Muscle of arm (tissue), 14 donors: ENCODE measurements around the gene TCEAL6. TPM values are rescaled to one million over a fixed set of nuclear protein-coding genes. Genes with fewer than 3 reads are reported as not detected.
A peak's percentile ranks its signal among the peaks of the same experiment; 100 is the strongest.
"Not testable (repeated sequence)": the region's sequence is repeated elsewhere in the genome, so short reads cannot be mapped to it uniquely, and the experiment has no call there.

Experiments used
- DNase-seq: peaks from one replicate; pipeline ENCODE4 v3.0.0-alpha.2; 2013
- long read RNA-seq, 11 donors: transcript quantifications; one replicate each; lab custom pipeline, GENCODE V29; 2026
- polyA plus RNA-seq, 12 donors: library from polyadenylated mRNA; unstranded; fragments of 120-200 nt; gene quantifications; one replicate each; pipeline ENCODE4 v1.2.1, GENCODE V29; 2013; ENCODE audit not compliant: insufficient read length in 12 of 12

Gene TCEAL6
- under 1 TPM in 1 of 12 donors, not detected in 11; 0.30 TPM for polyA plus RNA-seq
- long read RNA-seq, donor 1, partial matches to known transcripts = 0 of 2 reads
- long read RNA-seq, donor 1, other reads (novel, unspliced or antisense) = 0 of 2 reads
- long read RNA-seq, donor 2 = 0 reads
- long read RNA-seq, donor 3 = 0 reads
- long read RNA-seq, donor 4 = 0 reads
- long read RNA-seq, donor 5 = 0 reads
- long read RNA-seq, donor 6 = 0 reads
- long read RNA-seq, donor 7 = 0 reads
- long read RNA-seq, donor 8 = 0 reads
- long read RNA-seq, donor 9 = 0 reads
- long read RNA-seq, donor 10 = 0 reads
- long read RNA-seq, donor 11 = 0 reads

DNA sequence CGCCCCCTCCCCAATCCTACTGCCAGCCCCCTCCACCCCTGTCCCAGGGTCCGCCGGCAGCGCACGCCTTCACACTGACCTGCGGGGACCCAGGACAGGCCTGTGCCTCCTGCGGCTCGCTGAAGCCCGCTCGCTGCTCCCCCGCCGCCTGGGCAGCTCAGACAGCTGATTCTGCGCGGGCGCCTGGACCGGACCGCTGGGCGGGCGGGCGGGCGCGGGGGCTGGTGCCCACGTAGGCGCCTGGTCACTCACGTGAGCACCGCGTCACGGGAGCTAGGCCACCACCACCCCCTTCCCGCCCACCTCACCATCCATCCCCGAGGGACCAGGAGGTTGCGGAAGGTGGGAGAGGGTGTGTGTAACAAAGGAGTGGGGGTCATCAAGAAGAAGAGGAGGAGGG lies at the start of gene TCEAL6:
TCEAL6 (minus strand) TSS at position 208 of the 400 bp plus-strand sequence.
- DNase-seq = not testable (repeated sequence)

DNA sequence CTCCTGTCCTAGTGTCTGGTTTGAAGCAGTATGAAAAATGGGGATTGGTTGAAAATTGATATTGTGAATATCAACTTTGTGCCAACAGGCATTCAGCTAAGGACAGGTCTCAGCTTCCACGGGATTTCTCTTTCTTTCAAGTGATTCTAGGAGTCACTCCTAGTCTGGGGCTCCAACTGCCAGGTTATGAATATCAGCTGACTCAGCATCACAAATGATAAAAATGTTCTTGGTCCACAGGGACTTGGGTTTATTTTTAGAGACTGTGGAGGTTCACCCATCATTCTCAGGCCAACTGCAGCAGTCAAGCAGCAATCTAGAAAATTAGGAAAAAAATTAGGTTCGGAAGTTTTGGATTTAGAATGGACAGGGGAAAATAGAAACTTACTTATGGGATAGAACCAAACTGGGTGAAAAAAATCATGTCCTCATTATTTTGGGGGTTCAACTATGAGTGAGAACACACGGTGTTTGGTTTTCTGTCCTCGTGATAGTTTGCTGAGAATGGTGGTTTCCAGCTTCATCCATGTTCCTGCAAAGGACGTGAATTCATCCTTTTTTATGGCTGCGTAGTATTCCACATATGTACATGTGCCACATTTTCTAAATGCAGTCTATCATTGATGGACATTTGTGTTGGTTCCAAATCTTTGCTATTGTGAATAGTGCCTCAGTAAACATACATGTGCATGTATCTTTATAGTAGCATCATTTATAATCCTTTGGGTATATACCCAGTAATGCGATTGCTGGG lies 43.9 kb upstream of the TCEAL6 start:
- no peak for DNase-seq

DNA sequence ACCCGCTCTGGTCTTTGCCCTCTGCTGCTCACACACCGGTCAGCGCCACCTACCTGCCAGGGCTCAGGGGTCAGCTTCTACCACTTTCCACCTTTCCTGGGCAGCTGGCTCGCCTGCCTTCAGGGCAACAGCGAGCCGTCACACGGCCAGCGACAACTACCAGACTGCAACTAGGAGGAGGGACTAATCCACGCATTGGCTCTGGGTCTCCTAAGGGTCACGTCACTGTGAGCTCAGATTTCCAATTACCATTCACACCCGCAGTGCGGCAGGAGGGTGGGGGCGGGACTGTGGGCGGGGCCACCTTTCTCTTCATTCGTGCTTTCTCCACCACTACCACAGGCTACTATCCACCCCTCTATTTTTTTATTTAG lies 13.5 kb upstream of the TCEAL6 start, which contains the start of gene BEX5:
BEX5 (minus strand) TSS at position 172 of the 374 bp plus-strand sequence. CDS start 1,712 bp downstream, outside the sequence.
- DNase-seq = peak; percentile 2

DNA sequence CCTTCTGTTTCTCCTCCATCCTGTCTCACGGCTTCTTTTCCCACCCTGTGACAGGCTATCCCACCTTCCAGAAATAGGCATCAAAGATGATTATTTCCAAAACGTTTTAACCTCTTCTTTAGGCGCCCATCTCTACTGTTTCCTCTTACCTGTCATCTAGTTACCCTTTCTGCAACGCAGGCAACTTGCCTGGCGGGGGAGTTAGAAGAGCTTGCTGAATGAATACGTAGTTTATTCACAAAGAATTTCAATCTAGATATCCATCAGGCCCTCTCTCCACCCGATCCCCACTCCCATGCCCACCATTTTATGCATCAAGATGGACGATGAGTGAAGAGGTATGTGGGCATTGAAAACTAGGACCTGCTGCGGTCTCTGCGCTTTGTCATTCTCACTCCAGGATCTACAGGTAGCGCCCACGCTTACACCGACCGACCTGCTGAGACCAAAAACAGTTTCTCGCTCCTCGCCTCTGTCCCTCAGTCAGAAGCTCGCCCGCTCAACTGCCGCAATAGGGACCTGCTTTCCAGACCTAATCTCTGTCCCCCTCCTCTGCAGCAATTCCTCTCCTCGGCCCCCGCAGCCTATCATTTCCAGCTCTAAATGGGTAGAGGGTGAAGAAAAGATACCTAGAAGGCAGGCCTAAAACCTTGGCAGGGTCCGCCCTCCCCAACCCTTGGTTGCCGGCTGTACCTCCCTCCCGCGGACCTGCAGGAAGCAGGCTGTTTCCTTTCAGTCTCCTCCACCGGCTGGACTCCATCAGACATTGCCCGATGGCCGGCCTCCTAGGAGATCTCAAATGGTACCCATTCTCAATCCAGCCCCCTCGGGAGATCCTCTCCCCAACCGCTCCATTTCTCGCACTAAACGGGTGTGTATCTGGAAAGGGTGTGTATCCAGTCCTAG lies 12.9 kb upstream of the TCEAL6 start:
- DNase-seq = no peak

DNA sequence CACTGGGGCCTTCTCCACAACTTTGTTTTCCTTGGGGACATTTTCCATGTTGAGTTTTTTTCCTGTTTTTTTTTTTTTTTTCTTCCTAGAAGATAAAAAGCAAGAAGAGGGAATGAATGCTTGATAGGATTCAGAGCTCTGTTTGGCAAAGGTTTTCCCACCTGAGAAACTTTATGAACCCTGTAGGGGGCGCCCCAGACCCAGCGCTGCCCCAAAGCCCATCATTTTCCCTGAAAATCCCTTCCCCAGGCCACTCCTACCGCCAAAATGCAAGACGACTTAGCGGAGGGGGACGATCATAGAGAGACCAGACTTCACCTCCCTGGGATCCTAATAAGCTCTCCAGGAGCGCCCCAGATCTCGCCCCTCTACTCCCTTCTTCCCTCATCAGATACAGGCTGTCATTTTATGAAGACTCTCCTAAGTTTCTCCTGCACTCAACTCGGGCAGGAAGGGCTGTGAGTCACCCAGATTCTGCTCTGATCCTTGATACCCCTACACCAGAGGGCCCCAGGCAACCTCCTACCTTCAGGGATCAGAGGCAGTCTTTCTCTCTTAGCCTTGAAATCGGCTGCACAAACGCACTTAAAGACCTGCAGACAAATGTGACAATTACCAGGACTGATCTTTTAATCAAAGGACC lies 12.1 kb upstream of the TCEAL6 start:
- DNase-seq = no peak

DNA sequence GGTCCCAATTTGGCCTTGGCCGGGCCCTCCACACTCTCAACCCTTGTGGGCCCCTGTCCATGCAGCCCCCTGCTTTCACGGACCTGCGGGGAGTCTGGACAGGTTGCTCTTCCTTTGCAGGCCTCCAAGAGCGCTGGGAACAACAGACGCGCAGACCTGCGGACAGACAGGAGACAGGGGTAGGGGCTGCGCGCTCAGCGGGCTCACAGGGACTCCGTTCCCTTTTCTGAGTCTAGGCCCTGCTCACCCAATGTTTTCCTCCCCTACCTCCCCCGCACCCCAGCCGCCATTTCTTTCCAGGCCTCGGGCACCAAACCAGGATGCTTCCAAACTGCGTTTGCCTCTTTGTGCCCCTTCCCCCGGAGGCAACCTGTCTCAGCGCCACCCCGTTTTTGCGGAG lies 650 bp downstream of the TCEAL6 start:
- DNase-seq = not testable (repeated sequence)

DNA sequence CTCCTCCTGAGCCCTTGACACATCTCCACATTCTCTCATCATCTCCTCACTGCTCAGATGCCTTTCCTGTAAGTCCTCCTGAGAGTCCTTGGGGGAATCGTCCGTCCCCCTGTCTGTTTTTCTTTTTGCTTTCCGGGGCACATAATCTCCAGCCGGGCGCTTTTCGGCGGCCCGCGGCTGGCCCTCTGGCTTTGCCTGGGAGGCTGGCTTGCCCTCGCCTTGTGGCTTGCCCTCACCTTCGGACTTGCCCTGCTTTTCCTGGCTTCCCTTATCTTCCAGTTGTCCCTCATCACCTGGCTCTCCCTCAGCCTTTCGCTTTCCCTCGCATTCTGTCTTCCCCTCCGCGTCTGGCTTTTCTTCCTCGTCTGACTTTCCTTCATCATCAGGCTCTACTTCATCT lies 1.4 kb downstream of the TCEAL6 start:
- DNase-seq = not testable (repeated sequence)

DNA sequence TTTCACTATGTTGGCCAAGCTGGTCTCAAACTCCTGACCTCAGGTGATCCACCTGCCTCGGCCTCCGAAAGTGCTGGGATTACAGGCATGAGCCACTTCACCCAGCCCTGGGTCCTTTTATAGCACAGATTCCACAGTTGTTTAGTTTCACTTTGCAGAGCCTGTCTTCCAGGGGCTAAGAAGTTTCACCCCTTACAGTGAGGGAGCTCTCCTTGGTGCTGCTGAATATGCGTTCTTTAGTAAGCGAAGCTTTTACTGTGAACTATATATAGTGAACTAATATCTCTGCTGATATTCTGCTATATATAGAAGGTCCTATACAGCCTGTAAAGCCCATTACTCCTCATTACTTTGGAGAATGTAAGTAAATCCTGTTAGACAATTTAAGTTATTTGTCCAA lies 4.2 kb downstream of the TCEAL6 start:
- no peak for DNase-seq

DNA sequence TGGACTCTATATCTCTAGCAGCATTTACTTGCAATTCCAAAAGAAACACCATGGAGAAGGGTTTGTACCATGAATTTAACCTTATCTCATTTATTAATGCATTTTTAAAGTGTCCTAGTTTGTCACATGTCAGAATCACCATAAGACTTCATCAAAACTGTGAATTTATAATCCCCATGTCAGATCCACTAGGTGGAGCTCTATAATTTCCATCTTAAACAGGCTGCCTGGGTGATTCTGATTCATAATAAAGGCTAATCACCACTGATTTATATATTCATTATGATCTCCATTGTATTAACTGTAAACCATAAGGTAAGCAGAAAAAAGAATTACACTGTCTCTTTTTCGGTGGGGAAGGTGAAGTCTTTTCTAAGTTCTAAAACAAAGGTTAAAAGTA lies 12.8 kb downstream of the TCEAL6 start:
- no peak for DNase-seq

DNA sequence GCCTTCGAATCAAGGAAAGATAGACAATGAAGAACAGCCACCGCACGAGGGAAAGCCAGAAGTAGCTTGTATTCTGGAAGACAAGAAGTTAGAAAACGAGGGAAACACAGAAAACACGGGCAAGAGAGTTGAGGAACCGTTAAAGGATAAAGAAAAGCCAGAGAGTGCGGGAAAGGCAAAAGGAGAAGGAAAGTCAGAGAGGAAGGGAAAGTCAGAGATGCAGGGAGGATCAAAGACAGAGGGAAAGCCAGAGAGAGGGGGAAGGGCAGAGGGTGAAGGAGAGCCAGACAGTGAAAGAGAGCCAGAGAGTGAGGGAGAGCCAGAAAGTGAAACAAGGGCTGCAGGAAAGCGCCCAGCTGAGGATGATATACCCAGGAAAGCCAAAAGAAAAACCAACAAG lies 15.4 kb downstream of the TCEAL6 start:
- no peak for DNase-seq

DNA sequence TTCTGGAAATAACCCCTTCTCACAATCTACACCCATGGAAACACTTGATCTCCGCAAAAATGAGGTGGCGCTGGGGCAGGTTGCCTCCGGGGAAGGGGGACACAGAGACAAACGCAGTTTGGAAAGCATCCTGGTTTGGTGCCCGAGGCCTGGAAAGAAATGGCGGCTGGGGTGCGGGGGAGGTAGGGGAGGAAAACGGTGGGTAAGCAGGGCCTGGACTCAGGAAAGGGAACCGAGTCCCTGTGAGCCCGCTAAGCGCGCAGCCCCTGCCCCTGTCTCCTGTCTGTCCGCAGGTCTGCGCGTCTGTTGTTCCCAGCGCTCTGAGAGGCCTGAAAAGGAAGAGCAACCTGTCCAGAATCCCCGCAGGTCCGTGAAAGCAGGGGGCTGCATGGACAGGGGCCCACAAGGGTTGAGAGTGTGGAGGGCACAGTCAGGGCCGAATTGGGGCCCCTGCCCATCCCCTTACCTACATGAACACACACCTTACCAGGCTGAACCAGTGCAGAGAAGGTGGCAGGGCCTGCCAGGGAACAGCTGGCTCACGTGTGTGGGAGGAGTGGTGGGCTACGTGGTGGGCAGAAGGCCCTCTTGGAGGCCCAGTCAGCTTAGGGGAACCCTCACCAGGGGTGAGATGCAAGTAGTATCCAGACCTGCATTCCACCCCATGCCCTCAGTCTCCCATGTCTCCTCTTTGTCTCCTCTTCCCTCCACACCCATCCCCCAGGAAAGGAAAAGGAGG lies 16.0 kb downstream of the TCEAL6 start:
- DNase-seq = not testable (repeated sequence)

DNA sequence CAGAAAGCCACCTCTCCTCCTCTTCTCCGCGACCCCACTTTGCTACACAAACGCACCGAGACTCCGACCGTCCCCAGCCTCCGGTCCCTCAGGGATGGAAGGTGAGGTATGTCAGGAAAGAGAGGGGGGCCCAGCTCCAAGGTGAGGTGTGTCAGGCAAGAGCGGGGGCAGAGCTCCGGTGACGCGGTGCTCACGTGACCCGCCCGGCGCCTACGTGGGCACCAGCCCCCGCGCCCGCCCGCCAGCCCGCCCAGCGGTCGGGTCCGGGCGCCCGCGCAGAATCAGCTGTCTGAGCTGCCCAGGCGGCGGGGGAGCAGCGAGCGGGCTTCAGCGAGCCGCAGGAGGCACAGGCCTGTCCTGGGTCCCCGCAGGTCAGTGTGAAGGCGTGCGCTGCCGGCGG lies 16.8 kb downstream of the TCEAL6 start, which contains the start of gene TCEAL2:
TCEAL2 (plus strand) TSS at position 244 of the 400 bp plus-strand sequence. CDS start 1,152 bp downstream, outside the sequence.
- not testable (repeated sequence) for DNase-seq

DNA sequence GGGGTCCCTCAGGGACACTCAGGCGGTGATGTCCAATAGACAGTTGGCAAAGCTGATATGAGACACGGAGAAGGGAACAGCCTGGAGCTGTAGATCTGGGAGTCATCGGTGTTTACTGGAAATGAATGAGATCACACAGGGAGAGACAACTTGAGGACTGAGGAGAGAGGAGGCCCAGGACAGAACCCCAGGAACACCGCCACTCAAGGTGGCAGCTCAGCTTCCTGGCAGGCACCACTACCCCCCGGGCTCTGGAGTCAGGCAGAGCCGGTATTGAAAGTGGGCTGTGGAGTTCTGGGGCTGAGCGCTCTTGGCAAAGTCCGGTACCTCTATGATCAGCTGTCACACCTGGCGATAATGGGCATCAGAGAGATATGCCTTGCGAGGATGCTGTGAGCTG lies 17.3 kb downstream of the TCEAL6 start:
- not testable (repeated sequence) for DNase-seq

DNA sequence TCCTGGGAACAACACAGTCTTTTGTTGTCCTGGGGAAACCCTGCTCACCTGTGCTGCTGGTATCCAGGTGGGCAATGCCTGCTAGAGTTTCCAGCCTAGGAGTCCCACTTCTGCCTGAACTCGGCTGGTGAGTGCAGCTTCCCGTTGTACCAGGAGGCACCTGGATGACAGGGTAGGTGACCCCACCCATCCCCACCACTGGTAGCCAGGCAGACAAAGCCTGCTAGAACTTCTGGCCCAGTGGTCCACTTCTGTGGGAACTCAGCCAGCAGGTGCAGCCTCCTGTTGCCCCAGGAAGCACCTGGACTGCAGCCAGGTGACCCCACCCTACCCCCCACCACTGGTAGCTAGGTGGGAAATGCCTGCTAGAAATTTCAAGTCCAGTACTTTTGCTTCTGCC lies 26.5 kb downstream of the TCEAL6 start:
- DNase-seq = no peak

DNA sequence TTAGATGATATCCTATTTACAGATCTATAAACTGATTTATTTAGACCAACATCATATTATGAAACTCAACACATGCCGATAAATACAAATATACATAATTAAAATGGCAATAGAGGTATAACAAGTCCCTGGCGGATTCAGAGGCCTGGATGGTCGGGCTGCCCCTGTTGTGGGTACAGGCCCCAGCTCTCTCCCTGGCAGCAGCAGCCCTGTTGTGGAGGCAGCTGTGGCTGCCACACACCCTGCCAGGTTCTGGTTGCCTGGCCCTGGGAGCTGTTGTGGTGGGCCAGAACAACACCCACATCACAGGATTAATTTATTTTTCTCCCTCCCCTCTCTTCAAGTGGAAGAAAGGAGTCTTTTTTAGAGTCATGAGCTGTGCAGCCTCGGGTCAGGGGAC lies 28.9 kb downstream of the TCEAL6 start:
- no peak for DNase-seq

Other genes with a start within 250 kb of the TCEAL6 start
- gene ZMAT1, start 210.5 kb downstream of the TCEAL6 start, polyA plus RNA-seq = 10 to 100 TPM in 1 of 12 donors, 1 to 10 TPM in 10, not detected in 1; 2.7 to 10.3 (median 5.6) TPM
- gene TCEAL2, start 16.8 kb downstream of the TCEAL6 start, polyA plus RNA-seq = 1 to 10 TPM in 4 of 12 donors, under 1 TPM in 6, not detected in 2; 0.46 to 2.7 (median 0.74) TPM
- under 1 TPM in 4 of 12 donors, not detected in 8; 0.36 to 0.98 (median 0.51) TPM for gene BEX5, start 13.5 kb upstream of the TCEAL6 start, polyA plus RNA-seq
- not detected for gene TCP11X1, start 72.8 kb upstream of the TCEAL6 start, polyA plus RNA-seq
- gene NXF2, start 104.7 kb upstream of the TCEAL6 start, polyA plus RNA-seq = not detected